Measurements from ENCODE around the gene IGFBP1. TPM values are rescaled to one million over a fixed set of nuclear protein-coding genes. Genes with fewer than 3 reads are reported as not detected.
A peak's percentile ranks its signal among the peaks of the same experiment; 100 is the strongest.

IGFBP1 gene
- total and polyA plus RNA-seq, 9 of the 15 experiments (the other 6 are each of a cell fraction or from before 2014, with no cell fraction given) = not detected

DNA sequence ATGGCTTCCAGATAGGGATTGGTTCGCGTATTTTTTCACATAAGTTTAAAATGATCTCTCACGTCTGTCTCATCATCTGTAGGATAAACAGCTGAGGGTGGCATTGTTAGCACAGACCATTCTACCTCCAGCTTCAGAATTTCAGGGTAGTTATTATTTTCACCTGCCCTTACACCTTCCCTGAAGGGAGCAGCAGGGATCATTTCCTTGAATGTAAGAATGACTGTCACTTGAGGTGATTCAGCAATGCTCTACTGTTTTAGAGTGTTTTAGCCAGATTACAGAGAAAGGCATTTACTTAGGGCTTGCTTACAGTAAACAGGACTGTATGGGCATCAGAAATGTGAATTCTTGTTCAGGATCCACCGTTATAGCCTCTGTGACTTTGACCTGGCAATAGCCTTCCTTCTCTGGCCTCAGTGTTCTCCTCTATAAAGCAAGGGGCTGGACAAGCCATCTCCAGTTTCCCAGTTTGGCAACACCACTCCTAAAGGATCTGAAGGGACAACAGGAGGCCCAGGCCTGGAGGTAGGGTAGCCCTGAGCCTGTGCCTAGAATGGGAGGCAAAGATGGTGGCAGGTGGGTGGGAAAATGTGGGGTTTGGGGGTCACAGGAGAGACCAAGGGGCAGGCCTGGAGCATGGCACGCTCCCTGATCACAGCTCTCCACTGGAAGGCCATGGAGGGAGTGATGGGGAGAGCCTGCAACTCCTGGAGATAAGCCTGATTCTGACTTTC lies 1.2 kb upstream of the IGFBP1 start:
- no peak for ATAC-seq
- no peak for FAIRE-seq
- intact Hi-C loops (cut with micrococcal nuclease) (no loop called here), in situ Hi-C loops (cut with MboI) (no loop called here)
- peaks cover 7 to 38% of the 10 kb centered on the region in 2 experiments; a peak in 4 of 5 replicates for H3K27me3 ChIP-seq (ENCODE audit: control insufficient read depth in 2 of 2, insufficient read depth in 2 of 2, low read length in 2 of 2)
- DNase-seq (ENCODE audit: extremely low read depth in 1 of 4, low spot score in 3 of 4) = no peak
- H3K4me3 ChIP-seq = no peak overlapping the region
- TF ChIP-seq, protein P1, sequence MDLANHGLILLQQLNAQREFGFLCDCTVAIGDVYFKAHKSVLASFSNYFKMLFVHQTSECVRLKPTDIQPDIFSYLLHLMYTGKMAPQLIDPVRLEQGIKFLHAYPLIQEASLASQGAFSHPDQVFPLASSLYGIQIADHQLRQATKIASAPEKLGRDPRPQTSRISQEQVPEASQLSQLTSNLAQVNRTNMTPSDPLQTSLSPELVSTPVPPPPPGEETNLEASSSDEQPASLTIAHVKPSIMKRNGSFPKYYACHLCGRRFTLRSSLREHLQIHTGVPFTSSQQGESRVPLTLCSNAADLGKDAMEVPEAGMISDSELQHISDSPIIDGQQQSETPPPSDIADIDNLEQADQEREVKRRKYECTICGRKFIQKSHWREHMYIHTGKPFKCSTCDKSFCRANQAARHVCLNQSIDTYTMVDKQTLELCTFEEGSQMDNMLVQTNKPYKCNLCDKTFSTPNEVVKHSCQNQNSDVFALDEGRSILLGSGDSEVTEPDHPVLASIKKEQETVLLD (IDR thresholded peaks at IDR 0.05) = no peak
- TF ChIP-seq ZNF408 (CRISPR knock-in tag; IDR thresholded peaks at IDR 0.05; ENCODE audit: low read depth) (no peak), HIVEP1 (CRISPR knock-in tag; IDR thresholded peaks at IDR 0.05) (no peak)
- WGBS (ENCODE audit: insufficient coverage, low coverage, missing lambda C conversion rate) = 2% methylated on average over 5 of the region's 5 CpGs
- ChIA-PET POLR2A (interaction anchor here (0.6 kb wide), 1 partner anchor 26 kb away, joined by 3 read pairs; no protein-coding TSS in a partner anchor), CTCF (ENCODE audit: low intra/inter-chr PET ratio) (no interaction called here)
- no peaks in the 10 kb centered on the region for H3K9me1 ChIP-seq (ENCODE audit: control insufficient read depth, insufficient read depth, low read length)
- H4K20me1 ChIP-seq (replicated peaks; ENCODE audit: control insufficient read depth, insufficient read depth, low read length) = no peaks in the 10 kb centered on the region
- H3K36me3 ChIP-seq (ENCODE audit: control insufficient read depth, insufficient read depth, low read length) = no peaks in the 10 kb centered on the region
- no peaks in the 10 kb centered on the region for H3K9me3 ChIP-seq (replicated peaks; ENCODE audit: control insufficient read depth, insufficient read depth, low read depth, low read length)
- H2AFZ ChIP-seq (ENCODE audit: low read depth, low read length) = no peak overlapping the region
- H3K4me2 ChIP-seq (ENCODE audit: insufficient read depth, low read length) = no peak overlapping the region
- H3K9ac ChIP-seq (ENCODE audit: insufficient read depth in 1 of 2, low read depth in 2 of 2, low read length in 2 of 2) = no peak overlapping the region
- H3K4me1 ChIP-seq (replicated peaks in 1 of 2; ENCODE audit: control insufficient read depth in 2 of 2, insufficient read depth in 2 of 2, low read length in 2 of 2) = peaks cover 0 to 6% of the 10 kb centered on the region in 2 experiments; a peak in 2 of 5 replicates
- H3K79me2 ChIP-seq (ENCODE audit: control insufficient read depth, insufficient read depth, low read length) = no peaks in the 10 kb centered on the region
- no TSS peak for BruUV-seq (replicated peaks)
- H3K27ac ChIP-seq (ENCODE audit: extremely low read depth, low read depth, low read length) = no peak overlapping the region

- Histone ChIP-seq H3K27me3 (ENCODE audit: control insufficient read depth in 2 of 2, insufficient read depth in 2 of 2, low read length in 2 of 2) (peaks cover 7 to 38% of the 10 kb centered on the region in 2 experiments; a peak in 4 of 5 replicates), H3K9ac (ENCODE audit: insufficient read depth in 1 of 2, low read depth in 2 of 2, low read length in 2 of 2) (no peak overlapping the region), H3K4me1 (replicated peaks in 1 of 2; ENCODE audit: control insufficient read depth in 2 of 2, insufficient read depth in 2 of 2, low read length in 2 of 2) (peaks cover 0 to 6% of the 10 kb centered on the region in 2 experiments; a peak in 2 of 5 replicates), H3K27ac (ENCODE audit: extremely low read depth, low read depth, low read length) (no peak overlapping the region), H3K4me2 (ENCODE audit: insufficient read depth, low read length) (no peak overlapping the region), H3K9me3 (replicated peaks; ENCODE audit: control insufficient read depth, insufficient read depth, low read depth, low read length) (no peaks in the 10 kb centered on the region), H4K20me1 (replicated peaks; ENCODE audit: control insufficient read depth, insufficient read depth, low read length) (no peaks in the 10 kb centered on the region), H3K79me2 (ENCODE audit: control insufficient read depth, insufficient read depth, low read length) (no peaks in the 10 kb centered on the region), H3K36me3 (ENCODE audit: control insufficient read depth, insufficient read depth, low read length) (no peaks in the 10 kb centered on the region), H3K4me3 (no peak overlapping the region), H2AFZ (ENCODE audit: low read depth, low read length) (no peak overlapping the region), H3K9me1 (ENCODE audit: control insufficient read depth, insufficient read depth, low read length) (no peaks in the 10 kb centered on the region)
- in situ Hi-C loops (cut with MboI) = no loop called here
- intact Hi-C loops (cut with micrococcal nuclease) = no loop called here
- TF ChIP-seq CHD4 (IDR thresholded peaks at IDR 0.05; ENCODE audit: insufficient read depth, insufficient replicate concordance, low read depth, low read length, poor library complexity, severe bottlenecking) = no peak
- TF ChIP-seq CSDE1 (IDR thresholded peaks at IDR 0.05) = no peak
- no peak for TF ChIP-seq TOE1 (IDR thresholded peaks at IDR 0.05; ENCODE audit: borderline replicate concordance)
- TF ChIP-seq TOE1 (CRISPR knock-in tag; IDR thresholded peaks at IDR 0.05; ENCODE audit: borderline replicate concordance, low read depth) = no peak
- peak in 1 of 4 experiments; percentile 23 for DNase-seq (ENCODE audit: extremely low read depth in 1 of 4, low spot score in 3 of 4)
- ChIA-PET POLR2A (no interaction called here), CTCF (ENCODE audit: low intra/inter-chr PET ratio) (no interaction called here)
- ATAC-seq = no peak
- no TSS peak for BruUV-seq (replicated peaks)
- 0% methylated on average over 12 of the region's 14 CpGs for WGBS (ENCODE audit: insufficient coverage, low coverage, missing lambda C conversion rate)
- FAIRE-seq = no peak
Observed at GRCh38 chr7:45888993-45889366, 692 bp downstream of the IGFBP1 start.

Measured in K562 (cell line).